Caco-2 (cell line): ENCODE measurements around the gene RASSF8. TPM values are rescaled to one million over a fixed set of nuclear protein-coding genes. Genes with fewer than 3 reads are reported as not detected.
A peak's percentile ranks its signal among the peaks of the same experiment; 100 is the strongest.

Experiments used
- BruUV-seq: library from RNA; stranded (reverse); fragments of 400-500 nt; replicated peaks from 2 replicates; lab custom pipeline; 2021; lab: Mats Ljungman, UMichigan
- CTCF ChIA-PET: fragments of 300-600 bp; sonication (Branson Sonifier 250); formaldehyde crosslinking; loops from one replicate; lab custom pipeline; 2022; ENCODE audit warnings: antibody characterized with exemption; lab: Charles Lee
- POLR2A ChIA-PET: fragments of 300-600 bp; sonication (Branson Sonifier 250); formaldehyde crosslinking; loops from one replicate; lab custom pipeline; 2022; ENCODE audit warnings: antibody characterized with exemption; lab: Charles Lee
- DNase-seq, 2 experiments: peaks; one replicate each; pipeline versions ENCODE4 v3.0.0 to v3.0.0-alpha.2; 2020 to 2022
- H3K27me3 ChIP-seq: replicated peaks from 2 replicates; pipeline ENCODE4 v1.6.0; 2011; ENCODE audit warnings: low read length; ENCODE audit not compliant: control insufficient read depth, insufficient read depth
- H3K36me3 ChIP-seq: 2 replicates; pipeline ENCODE4 v1.5.1; 2011; ENCODE audit warnings: low read length; ENCODE audit not compliant: control insufficient read depth, insufficient read depth
- H3K4me1 ChIP-seq: fragments of 250-450 bp; sonication (Bioruptor Pico); 2 replicates; pipeline ENCODE4 v1.5.1; 2020; ENCODE audit warnings: mild to moderate bottlenecking
- H3K4me3 ChIP-seq: 2 replicates; pipeline ENCODE4 v1.5.1; 2011; ENCODE audit warnings: low read depth, mild to moderate bottlenecking, control low read depth, low read length
- H3K9me3 ChIP-seq: fragments of 250-450 bp; sonication (Bioruptor Pico); 2 replicates; pipeline ENCODE4 v1.5.1; 2020; ENCODE audit warnings: mild to moderate bottlenecking, moderate library complexity
- H3K27ac Mint-ChIP-seq: one replicate; pipeline ENCODE4 v1.8.0; 2022; ENCODE audit warnings: mixed read lengths; ENCODE audit not compliant: unreplicated experiment
- H3K27me3 Mint-ChIP-seq: one replicate; pipeline ENCODE4 v1.8.0; 2022; ENCODE audit warnings: mixed read lengths; ENCODE audit not compliant: insufficient read depth, unreplicated experiment
- H3K36me3 Mint-ChIP-seq: one replicate; pipeline ENCODE4 v1.8.0; 2022; ENCODE audit warnings: mild to moderate bottlenecking, mixed read lengths; ENCODE audit not compliant: insufficient read depth, unreplicated experiment
- H3K4me1 Mint-ChIP-seq: one replicate; pipeline ENCODE4 v1.8.0; 2022; ENCODE audit warnings: low read depth, mixed read lengths; ENCODE audit not compliant: unreplicated experiment
- H3K4me3 Mint-ChIP-seq: one replicate; pipeline ENCODE4 v1.8.0; 2022; ENCODE audit warnings: mild to moderate bottlenecking, moderate library complexity, mixed read lengths; ENCODE audit not compliant: unreplicated experiment
- H3K9me3 Mint-ChIP-seq: one replicate; pipeline ENCODE4 v1.8.0; 2022; ENCODE audit warnings: mixed read lengths; ENCODE audit not compliant: unreplicated experiment
- intact Hi-C: fragments of 100-400 bp; cut with micrococcal nuclease; formaldehyde crosslinking; loops from one replicate; pipeline ENCODE4 v1.10.0; 2022; ENCODE audit not compliant: unreplicated experiment
- total RNA-seq: library from RNA; stranded (reverse); gene quantifications from 2 replicates; pipeline ENCODE4 v1.2.3, GENCODE V29; 2022
- TF ChIP-seq, protein P1 (sequence below), 2 experiments: fragments of 200-600 bp in 1 of 2; IDR thresholded peaks; 1 replicate in 1 of 2; 2 replicates in 1 of 2; pipeline versions ENCODE4 v1.5.1 to v1.8.0; 2011 to 2022; ENCODE audit warnings: antibody characterized with exemption in 1 of 2, control low read depth in 1 of 2, inconsistent platforms in 1 of 2, low read depth in 1 of 2, low read length in 1 of 2, mild to moderate bottlenecking in 1 of 2, moderate library complexity in 1 of 2; ENCODE audit not compliant: insufficient read depth in 1 of 2, severe bottlenecking in 1 of 2, unreplicated experiment in 1 of 2

The RASSF8 gene
- total RNA-seq, 1 experiment from 2014 or later, result 143 TPM

GRCh38 chr12:25983625-25984024, 25.1 kb downstream of the RASSF8 start:
- Mint-ChIP-seq H3K36me3 (peaks cover 5% of the 10 kb centered on the region), H3K4me3 (no peak overlapping the region), H3K9me3 (no peaks in the 10 kb centered on the region), H3K27me3 (no peaks in the 10 kb centered on the region), H3K4me1 (peaks cover 57% of the 10 kb centered on the region), H3K27ac (no peak overlapping the region)
- peaks cover 23% of the 10 kb centered on the region for H3K4me1 ChIP-seq
- no peaks in the 10 kb centered on the region for H3K36me3 ChIP-seq
- H3K9me3 ChIP-seq, result no peaks in the 10 kb centered on the region
- H3K27me3 ChIP-seq, result no peaks in the 10 kb centered on the region
- intact Hi-C loops, result no loop called here
- POLR2A ChIA-PET, result interaction anchor here (0.6 kb wide), 2 partner anchors 11 to 682 kb away, joined by 3 to 5 read pairs; no protein-coding TSS in a partner anchor
- no peak for DNase-seq
- CTCF ChIA-PET, result no interaction called here
- TF ChIP-seq, protein P1, sequence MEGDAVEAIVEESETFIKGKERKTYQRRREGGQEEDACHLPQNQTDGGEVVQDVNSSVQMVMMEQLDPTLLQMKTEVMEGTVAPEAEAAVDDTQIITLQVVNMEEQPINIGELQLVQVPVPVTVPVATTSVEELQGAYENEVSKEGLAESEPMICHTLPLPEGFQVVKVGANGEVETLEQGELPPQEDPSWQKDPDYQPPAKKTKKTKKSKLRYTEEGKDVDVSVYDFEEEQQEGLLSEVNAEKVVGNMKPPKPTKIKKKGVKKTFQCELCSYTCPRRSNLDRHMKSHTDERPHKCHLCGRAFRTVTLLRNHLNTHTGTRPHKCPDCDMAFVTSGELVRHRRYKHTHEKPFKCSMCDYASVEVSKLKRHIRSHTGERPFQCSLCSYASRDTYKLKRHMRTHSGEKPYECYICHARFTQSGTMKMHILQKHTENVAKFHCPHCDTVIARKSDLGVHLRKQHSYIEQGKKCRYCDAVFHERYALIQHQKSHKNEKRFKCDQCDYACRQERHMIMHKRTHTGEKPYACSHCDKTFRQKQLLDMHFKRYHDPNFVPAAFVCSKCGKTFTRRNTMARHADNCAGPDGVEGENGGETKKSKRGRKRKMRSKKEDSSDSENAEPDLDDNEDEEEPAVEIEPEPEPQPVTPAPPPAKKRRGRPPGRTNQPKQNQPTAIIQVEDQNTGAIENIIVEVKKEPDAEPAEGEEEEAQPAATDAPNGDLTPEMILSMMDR (IDR thresholded peaks at IDR 0.05; ENCODE audit: insufficient read depth in 1 of 2, low read depth in 1 of 2, low read length in 1 of 2, severe bottlenecking in 1 of 2, unreplicated experiment in 1 of 2), result no peak
- no TSS peak for BruUV-seq
- no peak overlapping the region for H3K4me3 ChIP-seq

DNA sequence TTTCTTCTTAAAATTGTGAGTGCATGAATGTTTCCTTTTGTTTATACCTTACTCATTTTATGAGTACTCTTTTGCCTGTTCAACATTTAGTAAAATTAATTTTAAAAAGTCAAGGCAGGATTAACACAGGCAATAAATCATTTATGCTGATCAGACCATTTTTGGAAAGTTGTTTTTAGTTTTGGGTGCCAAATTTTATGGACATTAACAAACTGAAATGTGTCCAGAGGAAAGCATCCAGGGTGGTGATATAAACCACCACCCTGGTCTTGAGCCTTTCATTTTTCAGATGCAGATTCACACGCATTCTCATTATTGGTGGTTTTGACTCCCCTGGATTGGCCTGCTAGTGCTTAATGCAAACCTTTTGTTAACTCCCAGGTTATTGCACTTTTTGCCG, 26.3 kb downstream of the RASSF8 start:
- TF ChIP-seq, protein P1 (IDR thresholded peaks at IDR 0.05; ENCODE audit: insufficient read depth in 1 of 2, low read depth in 1 of 2, low read length in 1 of 2, severe bottlenecking in 1 of 2, unreplicated experiment in 1 of 2), result no peak
- no peaks in the 10 kb centered on the region for H3K9me3 Mint-ChIP-seq
- Histone ChIP-seq H3K36me3 (no peaks in the 10 kb centered on the region), H3K4me1 (peaks cover 23% of the 10 kb centered on the region), H3K9me3 (no peaks in the 10 kb centered on the region), H3K27me3 (no peaks in the 10 kb centered on the region), H3K4me3 (no peak overlapping the region)
- H3K4me1 Mint-ChIP-seq, result peaks cover 55% of the 10 kb centered on the region
- H3K27me3 Mint-ChIP-seq, result no peaks in the 10 kb centered on the region
- no peak for DNase-seq
- peak overlapping the region; percentile 49 for H3K27ac Mint-ChIP-seq
- no TSS peak for BruUV-seq
- intact Hi-C loops, result no loop called here
- no peak overlapping the region for H3K4me3 Mint-ChIP-seq
- peaks cover 12% of the 10 kb centered on the region for H3K36me3 Mint-ChIP-seq
- CTCF ChIA-PET, result no interaction called here
- POLR2A ChIA-PET, result no interaction called here

- Mint-ChIP-seq H3K4me3 (no peak overlapping the region), H3K4me1 (peaks cover 53% of the 10 kb centered on the region), H3K36me3 (peaks cover 12% of the 10 kb centered on the region), H3K9me3 (no peaks in the 10 kb centered on the region), H3K27me3 (no peaks in the 10 kb centered on the region), H3K27ac (peak overlapping the region; percentile 14)
- Histone ChIP-seq H3K4me1 (peaks cover 23% of the 10 kb centered on the region), H3K27me3 (no peaks in the 10 kb centered on the region), H3K9me3 (no peaks in the 10 kb centered on the region), H3K36me3 (no peaks in the 10 kb centered on the region), H3K4me3 (no peak overlapping the region)
- TF ChIP-seq, protein P1 (IDR thresholded peaks at IDR 0.05; ENCODE audit: insufficient read depth in 1 of 2, low read depth in 1 of 2, low read length in 1 of 2, severe bottlenecking in 1 of 2, unreplicated experiment in 1 of 2), result no peak
- POLR2A ChIA-PET, result no interaction called here
- CTCF ChIA-PET, result no interaction called here
- DNase-seq, result no peak
- intact Hi-C loops, result no loop called here
- no TSS peak for BruUV-seq
Measured at GRCh38 chr12:25985316-25986175, 27.1 kb downstream of the RASSF8 start.
